ENCODE measurements around the gene ANO1. TPM values are rescaled to one million over a fixed set of nuclear protein-coding genes. Genes with fewer than 3 reads are reported as not detected.

The ANO1 gene
- total RNA-seq, 4 donors from 2014 or later: 22.5 to 57.6 (median 41.4) TPM

DNA sequence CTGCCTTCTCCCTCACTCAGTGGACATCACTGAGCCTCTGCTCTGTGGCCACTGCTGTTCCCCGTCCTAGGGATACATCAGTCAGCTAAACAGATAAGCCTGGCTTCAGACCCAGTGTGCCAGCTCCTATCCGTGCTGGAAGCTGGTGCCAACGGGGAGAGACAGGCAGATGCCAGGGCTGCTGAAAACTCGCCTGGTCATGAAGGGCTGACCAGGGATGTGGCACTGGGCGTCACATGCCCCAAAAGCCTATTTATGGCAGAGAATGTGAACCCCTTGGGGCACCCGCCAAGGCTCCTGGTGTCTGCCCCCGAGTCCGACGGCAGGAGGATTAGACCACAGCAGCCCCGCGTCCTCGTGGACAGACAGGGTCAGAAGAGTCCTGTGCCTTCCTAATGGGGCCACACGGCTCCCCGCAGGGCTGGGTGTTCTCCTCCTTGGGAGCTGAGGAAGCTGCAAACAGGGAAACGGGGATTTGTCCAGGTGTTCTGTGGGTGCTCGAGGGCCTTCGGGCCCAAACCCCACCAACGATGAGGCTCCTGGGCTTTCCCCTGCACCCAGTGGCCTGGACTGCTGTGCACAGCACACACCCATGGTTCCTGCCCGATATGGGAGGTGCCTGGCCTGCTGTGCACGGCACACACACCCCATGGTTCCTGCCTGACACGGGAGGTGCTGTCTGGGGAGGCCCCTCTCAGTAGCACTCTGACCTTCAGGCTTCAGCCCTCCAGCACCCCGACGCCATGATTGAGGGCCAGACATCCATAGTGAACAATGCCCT, 19.9 kb downstream of the ANO1 start:
- H3K27me3 ChIP-seq: no peaks in the 10 kb centered on the region
- WGBS, 2 donors (ENCODE audit: low coverage in 1 of 2): 89% methylated on average over 10 of the region's 23 CpGs; no CpG with 5 or more reads in 1 of the 2 donors
- no peaks in the 10 kb centered on the region for H3K36me3 ChIP-seq
- no peaks in the 10 kb centered on the region for H3K4me1 ChIP-seq
- no peak for ATAC-seq
- TF ChIP-seq POLR2AphosphoS5 (IDR thresholded peaks at IDR 0.05): no peak
- no peak for TF ChIP-seq CTCF (IDR thresholded peaks at IDR 0.05)
- no peak for TF ChIP-seq EP300 (IDR thresholded peaks at IDR 0.05)
- no peak for TF ChIP-seq POLR2A (IDR thresholded peaks at IDR 0.05)
- no peak overlapping the region for H3K4me3 ChIP-seq
- H3K9me3 ChIP-seq: peaks cover 0 to 4% (median 0%) of the 10 kb centered on the region in 3 donors
- peak overlapping the region in 1 of 4 donors; percentile 26 for H3K27ac ChIP-seq

GRCh38 chr11:70098936-70099335, 20.8 kb downstream of the ANO1 start:
- no peaks in the 10 kb centered on the region for H3K27me3 ChIP-seq
- no peak for ATAC-seq
- no peaks in the 10 kb centered on the region for H3K36me3 ChIP-seq
- WGBS, 2 donors (ENCODE audit: low coverage in 1 of 2): no CpG with 5 or more reads among the region's 12 CpGs
- peaks cover 0 to 4% (median 0%) of the 10 kb centered on the region in 3 donors for H3K9me3 ChIP-seq
- no peaks in the 10 kb centered on the region for H3K4me1 ChIP-seq
- peak overlapping the region in 1 of 4 donors; percentile 26 for H3K27ac ChIP-seq
- no peak for TF ChIP-seq EP300 (IDR thresholded peaks at IDR 0.05)
- no peak for TF ChIP-seq POLR2A (IDR thresholded peaks at IDR 0.05)
- TF ChIP-seq POLR2AphosphoS5 (IDR thresholded peaks at IDR 0.05): no peak
- no peak for TF ChIP-seq CTCF (IDR thresholded peaks at IDR 0.05)
- no peak overlapping the region for H3K4me3 ChIP-seq

DNA sequence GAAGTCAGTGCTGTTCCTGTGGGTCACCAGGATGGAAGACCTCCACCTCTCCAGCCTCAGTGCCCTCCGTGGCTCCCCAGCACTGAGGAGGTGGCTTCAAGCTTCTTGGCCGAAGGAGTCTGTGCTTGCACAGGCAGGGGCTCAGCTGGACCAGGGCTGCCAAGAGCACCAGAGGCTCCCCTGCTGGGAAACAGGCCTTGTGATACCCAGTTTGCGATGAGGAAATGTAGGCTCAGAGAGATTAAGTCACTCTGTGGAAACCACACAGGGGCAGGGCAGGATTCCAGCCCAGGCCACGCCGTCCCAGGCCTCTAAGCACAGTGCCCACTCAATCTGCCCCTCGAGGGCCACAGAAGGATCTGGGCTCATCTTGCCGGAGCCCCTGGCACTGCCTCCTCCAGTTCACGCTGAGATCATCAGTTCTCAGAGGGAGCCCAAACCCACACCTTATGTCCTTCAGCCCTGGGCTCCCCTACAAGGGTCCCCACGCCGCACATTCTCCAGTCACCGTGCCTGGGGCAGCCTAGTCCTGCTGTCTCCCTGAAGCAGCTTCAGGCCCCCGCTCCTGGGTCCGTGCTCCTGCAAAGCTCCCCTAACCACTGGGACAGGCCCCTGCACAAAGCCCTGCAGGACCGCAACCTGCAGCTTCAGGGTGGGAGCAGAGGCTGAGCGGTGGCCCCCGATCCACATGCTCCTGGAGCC, 21.6 kb downstream of the ANO1 start:
- no peak for ATAC-seq
- no peak for TF ChIP-seq EP300 (IDR thresholded peaks at IDR 0.05)
- no peak for TF ChIP-seq CTCF (IDR thresholded peaks at IDR 0.05)
- no peak for TF ChIP-seq POLR2AphosphoS5 (IDR thresholded peaks at IDR 0.05)
- TF ChIP-seq POLR2A (IDR thresholded peaks at IDR 0.05): no peak
- H3K27me3 ChIP-seq: no peaks in the 10 kb centered on the region
- H3K27ac ChIP-seq: peak overlapping the region in 1 of 4 donors; percentile 22
- peaks cover 0 to 4% (median 0%) of the 10 kb centered on the region in 3 donors for H3K9me3 ChIP-seq
- H3K36me3 ChIP-seq: no peaks in the 10 kb centered on the region
- H3K4me3 ChIP-seq: no peak overlapping the region
- no peaks in the 10 kb centered on the region for H3K4me1 ChIP-seq
- 40 to 60% methylated on average over 1 of the region's 16 CpGs for WGBS, 2 donors (ENCODE audit: low coverage in 1 of 2)

GRCh38 chr11:70100280-70100603, 22.1 kb downstream of the ANO1 start:
- Histone ChIP-seq H3K4me3 (no peak overlapping the region), H3K4me1 (peaks cover 0 to 2% (median 0%) of the 10 kb centered on the region in 3 donors), H3K36me3 (no peaks in the 10 kb centered on the region), H3K27ac (no peak overlapping the region), H3K27me3 (no peaks in the 10 kb centered on the region), H3K9me3 (peaks cover 0 to 4% (median 0%) of the 10 kb centered on the region in 3 donors)
- no peak for TF ChIP-seq POLR2AphosphoS5 (IDR thresholded peaks at IDR 0.05)
- TF ChIP-seq EP300 (IDR thresholded peaks at IDR 0.05): no peak
- TF ChIP-seq POLR2A (IDR thresholded peaks at IDR 0.05): no peak
- TF ChIP-seq CTCF (IDR thresholded peaks at IDR 0.05): no peak
- WGBS, 2 donors (ENCODE audit: low coverage in 1 of 2): 92% methylated on average over 4 of the region's 8 CpGs; no CpG with 5 or more reads in 1 of the 2 donors
- ATAC-seq: no peak
